ENCODE data around the gene TSPAN32. TPM values are rescaled to one million over a fixed set of nuclear protein-coding genes. Genes with fewer than 3 reads are reported as not detected.

TSPAN32 gene
- total RNA-seq, 1 donor from 2014 or later: 0.23 TPM

DNA sequence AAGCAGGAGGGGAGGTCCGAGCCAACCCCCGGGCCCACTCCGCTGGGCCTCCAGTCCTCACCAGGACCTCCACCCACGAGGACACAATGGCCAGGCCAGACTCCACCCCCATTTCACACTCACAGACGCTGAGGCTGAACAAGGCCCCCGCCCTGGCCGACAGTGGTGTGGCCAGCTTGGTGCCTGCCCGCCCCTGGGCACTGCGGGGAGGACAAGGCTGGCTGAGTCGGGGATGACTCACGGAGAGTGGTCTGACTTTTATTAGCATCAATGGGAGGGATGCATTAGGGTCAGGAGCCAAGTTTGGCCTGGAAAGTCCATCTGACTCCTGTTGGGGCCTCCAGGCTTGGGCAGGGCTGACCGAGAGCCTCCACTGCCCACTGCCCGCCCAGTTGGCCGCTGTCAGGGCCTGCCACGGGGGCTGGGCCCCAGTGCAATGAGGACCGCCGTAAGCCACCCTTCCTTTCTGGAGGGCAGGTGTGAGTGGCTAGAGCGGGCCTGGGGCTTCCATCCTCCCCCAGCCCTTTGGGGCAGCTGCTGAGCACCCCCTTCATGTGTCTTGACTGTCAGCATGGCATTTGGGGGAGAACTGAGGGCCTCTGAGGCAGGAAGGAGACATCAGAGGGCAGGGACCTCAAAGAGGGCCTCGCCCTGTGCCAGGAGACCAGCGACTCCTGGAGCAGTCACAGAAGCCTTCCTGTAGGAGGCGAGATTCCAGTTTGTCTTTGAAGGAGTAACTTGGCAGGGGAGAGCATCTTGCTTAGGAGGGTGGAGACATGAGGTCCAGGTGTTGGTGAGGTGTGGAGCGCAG lies 10.6 kb downstream of the TSPAN32 start:
- H3K27ac Mint-ChIP-seq (ENCODE audit: unreplicated experiment): no peak overlapping the region
- no peaks in the 10 kb centered on the region for H3K36me3 Mint-ChIP-seq (ENCODE audit: low read depth, unreplicated experiment)
- H3K9me3 Mint-ChIP-seq (ENCODE audit: unreplicated experiment): no peaks in the 10 kb centered on the region

DNA sequence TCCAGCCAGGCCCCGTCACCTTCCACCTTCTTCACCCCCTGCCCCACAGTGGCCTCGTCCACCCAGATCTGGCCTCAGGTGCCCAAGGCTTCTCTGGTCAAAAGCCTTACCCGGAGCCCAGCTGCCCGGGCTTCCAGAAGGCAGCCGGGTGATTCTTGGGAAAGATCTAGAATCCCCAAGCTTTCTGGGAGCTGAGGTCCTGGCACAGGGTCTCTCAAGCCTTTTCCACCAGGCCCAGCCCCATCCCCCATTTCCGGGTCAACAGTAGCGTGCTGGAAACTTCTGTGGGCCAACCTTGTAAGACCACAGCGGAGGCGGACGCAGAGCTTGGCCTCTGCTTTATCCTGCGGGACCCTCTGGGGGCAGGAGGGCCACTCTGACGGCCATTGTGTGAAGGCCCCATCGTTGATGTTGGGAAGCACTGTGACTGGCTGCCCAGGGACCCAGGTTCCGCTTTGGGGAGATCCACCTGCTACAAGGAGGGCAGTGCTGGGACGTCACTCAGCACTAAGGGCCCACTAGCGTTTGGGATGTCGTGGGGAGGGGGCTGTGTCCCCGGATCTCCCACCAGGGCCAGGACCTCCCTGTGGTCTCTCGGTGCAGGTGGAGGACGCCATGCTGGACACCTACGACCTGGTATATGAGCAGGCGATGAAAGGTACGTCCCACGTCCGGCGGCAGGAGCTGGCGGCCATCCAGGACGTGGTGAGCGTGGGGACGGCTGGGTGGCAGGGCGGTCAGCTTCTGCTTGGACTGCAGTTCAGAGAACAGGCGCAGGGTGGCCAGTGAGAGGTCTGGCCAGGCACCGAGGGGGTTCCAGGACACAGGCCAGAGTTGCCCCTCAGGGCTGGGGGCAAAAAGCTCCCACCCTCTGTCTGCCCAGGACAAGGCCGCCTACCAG lies 11.5 kb downstream of the TSPAN32 start:
- no peak overlapping the region for H3K27ac Mint-ChIP-seq (ENCODE audit: unreplicated experiment)
- no peak for DNase-seq (ENCODE audit: low spot score)
- H3K4me3 Mint-ChIP-seq (ENCODE audit: unreplicated experiment): no peak overlapping the region
- no peaks in the 10 kb centered on the region for H3K36me3 Mint-ChIP-seq (ENCODE audit: low read depth, unreplicated experiment)
- H3K27me3 Mint-ChIP-seq (ENCODE audit: unreplicated experiment): no peaks in the 10 kb centered on the region
- TF ChIP-seq, protein P1, sequence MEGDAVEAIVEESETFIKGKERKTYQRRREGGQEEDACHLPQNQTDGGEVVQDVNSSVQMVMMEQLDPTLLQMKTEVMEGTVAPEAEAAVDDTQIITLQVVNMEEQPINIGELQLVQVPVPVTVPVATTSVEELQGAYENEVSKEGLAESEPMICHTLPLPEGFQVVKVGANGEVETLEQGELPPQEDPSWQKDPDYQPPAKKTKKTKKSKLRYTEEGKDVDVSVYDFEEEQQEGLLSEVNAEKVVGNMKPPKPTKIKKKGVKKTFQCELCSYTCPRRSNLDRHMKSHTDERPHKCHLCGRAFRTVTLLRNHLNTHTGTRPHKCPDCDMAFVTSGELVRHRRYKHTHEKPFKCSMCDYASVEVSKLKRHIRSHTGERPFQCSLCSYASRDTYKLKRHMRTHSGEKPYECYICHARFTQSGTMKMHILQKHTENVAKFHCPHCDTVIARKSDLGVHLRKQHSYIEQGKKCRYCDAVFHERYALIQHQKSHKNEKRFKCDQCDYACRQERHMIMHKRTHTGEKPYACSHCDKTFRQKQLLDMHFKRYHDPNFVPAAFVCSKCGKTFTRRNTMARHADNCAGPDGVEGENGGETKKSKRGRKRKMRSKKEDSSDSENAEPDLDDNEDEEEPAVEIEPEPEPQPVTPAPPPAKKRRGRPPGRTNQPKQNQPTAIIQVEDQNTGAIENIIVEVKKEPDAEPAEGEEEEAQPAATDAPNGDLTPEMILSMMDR (IDR thresholded peaks at IDR 0.05; ENCODE audit: unreplicated experiment): no peak
- no peaks in the 10 kb centered on the region for H3K4me1 Mint-ChIP-seq (ENCODE audit: unreplicated experiment)
- H3K9me3 Mint-ChIP-seq (ENCODE audit: unreplicated experiment): no peaks in the 10 kb centered on the region

More for the DNA sequence above, 10.6 kb downstream of the TSPAN32 start:
- Mint-ChIP-seq H3K27me3 (ENCODE audit: unreplicated experiment) (no peaks in the 10 kb centered on the region), H3K4me3 (ENCODE audit: unreplicated experiment) (no peak overlapping the region), H3K4me1 (ENCODE audit: unreplicated experiment) (no peaks in the 10 kb centered on the region)
- TF ChIP-seq, protein P1 (IDR thresholded peaks at IDR 0.05; ENCODE audit: unreplicated experiment): no peak
- no peak for DNase-seq (ENCODE audit: low spot score)

DNA sequence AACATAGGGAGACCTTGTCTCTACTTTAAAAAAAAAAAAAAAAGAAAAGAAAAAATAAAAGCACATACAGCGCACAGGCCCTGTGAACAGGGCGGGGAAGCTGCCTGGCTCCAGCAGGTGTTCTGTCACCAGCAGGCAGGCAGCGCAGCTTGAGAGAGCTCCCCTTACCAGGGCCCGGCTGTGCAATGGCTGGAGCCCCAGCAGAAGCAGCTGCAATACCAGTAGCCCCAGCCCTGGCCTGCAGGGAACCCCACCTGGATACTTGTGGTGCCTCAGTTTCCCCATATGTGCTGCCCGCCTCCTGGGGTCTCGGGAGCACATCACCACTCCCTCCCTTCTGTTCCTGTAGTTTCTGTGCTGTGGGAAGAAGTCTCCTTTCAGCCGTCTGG lies 12.3 kb downstream of the TSPAN32 start:
- no peak overlapping the region for H3K4me3 Mint-ChIP-seq (ENCODE audit: unreplicated experiment)
- DNase-seq (ENCODE audit: low spot score): no peak
- no peaks in the 10 kb centered on the region for H3K36me3 Mint-ChIP-seq (ENCODE audit: low read depth, unreplicated experiment)
- H3K27me3 Mint-ChIP-seq (ENCODE audit: unreplicated experiment): no peaks in the 10 kb centered on the region
- no peaks in the 10 kb centered on the region for H3K9me3 Mint-ChIP-seq (ENCODE audit: unreplicated experiment)
- no peaks in the 10 kb centered on the region for H3K4me1 Mint-ChIP-seq (ENCODE audit: unreplicated experiment)
- TF ChIP-seq, protein P1 (IDR thresholded peaks at IDR 0.05; ENCODE audit: unreplicated experiment): no peak
- H3K27ac Mint-ChIP-seq (ENCODE audit: unreplicated experiment): no peak overlapping the region

DNA sequence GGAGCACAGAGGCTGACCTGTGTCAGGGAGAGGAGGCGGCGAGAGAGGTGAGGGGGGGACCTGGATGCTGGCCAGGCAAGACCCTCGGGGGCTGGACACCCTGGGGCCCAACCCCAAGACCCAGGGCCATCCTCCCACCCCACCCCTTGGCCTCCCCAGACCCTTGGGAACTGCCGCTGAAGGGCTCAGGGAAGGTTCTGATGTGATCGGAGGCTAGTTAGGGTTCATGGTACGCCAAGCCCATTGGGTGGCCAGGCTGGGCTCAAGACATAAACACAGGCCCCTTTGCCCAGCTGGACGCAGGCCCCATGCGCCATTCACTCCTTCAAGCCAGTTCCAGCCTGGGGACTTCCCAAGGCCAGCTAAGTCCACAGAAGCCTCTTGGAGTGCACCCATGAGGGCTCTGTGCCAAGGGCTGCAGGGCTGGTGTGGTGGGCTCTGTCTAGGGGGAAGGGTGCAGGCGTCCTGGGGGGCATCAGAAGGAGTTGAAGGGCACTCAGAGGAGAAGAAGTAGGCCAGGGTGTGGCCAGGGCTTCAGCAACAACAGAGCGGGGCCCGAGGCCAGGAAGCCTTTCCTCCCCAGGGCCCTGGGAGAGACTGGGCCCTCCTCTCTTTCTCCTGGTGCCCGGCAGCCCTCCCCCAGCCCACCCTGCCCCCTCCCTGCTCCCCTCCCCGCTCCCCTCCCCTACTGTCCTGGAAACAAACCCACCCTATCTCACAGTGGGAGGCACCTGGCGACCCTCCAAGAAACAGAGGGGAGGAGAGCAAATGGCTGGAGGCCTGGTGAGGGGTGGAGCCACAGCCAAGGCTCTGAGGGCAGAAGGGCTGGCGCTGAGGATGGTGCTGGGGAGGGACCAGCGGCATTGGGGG lies 12.9 kb downstream of the TSPAN32 start:
- H3K27me3 Mint-ChIP-seq (ENCODE audit: unreplicated experiment): no peaks in the 10 kb centered on the region
- DNase-seq (ENCODE audit: low spot score): no peak
- no peaks in the 10 kb centered on the region for H3K9me3 Mint-ChIP-seq (ENCODE audit: unreplicated experiment)
- H3K4me3 Mint-ChIP-seq (ENCODE audit: unreplicated experiment): no peak overlapping the region
- no peaks in the 10 kb centered on the region for H3K4me1 Mint-ChIP-seq (ENCODE audit: unreplicated experiment)
- H3K36me3 Mint-ChIP-seq (ENCODE audit: low read depth, unreplicated experiment): no peaks in the 10 kb centered on the region
- TF ChIP-seq, protein P1 (IDR thresholded peaks at IDR 0.05; ENCODE audit: unreplicated experiment): no peak
- H3K27ac Mint-ChIP-seq (ENCODE audit: unreplicated experiment): no peak overlapping the region

Measured in endothelial cell (in vitro differentiated cells).